Trophoblast cell (in vitro differentiated cells and primary cell): Measurements from ENCODE around the gene UPF3A.

Experiments used
- DNase-seq, 2 donors: peaks; one replicate each; pipeline ENCODE4 v3.0.0-alpha.2; 2016
- H2AFZ ChIP-seq: 2 replicates; pipeline ENCODE4 v1.6.1; 2013; ENCODE audit warnings: low read length, moderate library complexity, mild to moderate bottlenecking; ENCODE audit not compliant: insufficient read depth, poor library complexity
- H2AK5ac ChIP-seq: 2 replicates; pipeline ENCODE4 v1.6.1; 2013; ENCODE audit warnings: mild to moderate bottlenecking, low read length
- H2BK120ac ChIP-seq: 2 replicates; pipeline ENCODE4 v1.6.1; 2013; ENCODE audit warnings: low read length, mild to moderate bottlenecking, moderate library complexity; ENCODE audit not compliant: insufficient read depth, poor library complexity
- H2BK12ac ChIP-seq: 2 replicates; pipeline ENCODE4 v1.6.1; 2013; ENCODE audit warnings: mild to moderate bottlenecking, low read length, moderate library complexity
- H2BK5ac ChIP-seq: 2 replicates; pipeline ENCODE4 v1.6.1; 2013; ENCODE audit warnings: low read length, low read depth, moderate library complexity, mild to moderate bottlenecking; ENCODE audit not compliant: poor library complexity
- H3K14ac ChIP-seq: 2 replicates; pipeline ENCODE4 v1.6.1; 2013; ENCODE audit warnings: mild to moderate bottlenecking, low read length
- H3K18ac ChIP-seq: 2 replicates; pipeline ENCODE4 v1.6.1; 2013; ENCODE audit warnings: mild to moderate bottlenecking, low read length
- H3K23ac ChIP-seq: 2 replicates; pipeline ENCODE4 v1.6.1; 2013; ENCODE audit warnings: low read length
- H3K27ac ChIP-seq: 2 replicates; pipeline ENCODE4 v1.5.1; 2013; ENCODE audit warnings: low read depth, mild to moderate bottlenecking, inconsistent platforms, low read length, moderate library complexity
- H3K27me3 ChIP-seq: 2 replicates; pipeline ENCODE4 v1.6.1; 2013; ENCODE audit warnings: inconsistent platforms, mild to moderate bottlenecking, low read length, moderate library complexity; ENCODE audit not compliant: insufficient read depth
- H3K36me3 ChIP-seq, 2 experiments: 1 replicate in 1 of 2; 2 replicates in 1 of 2; pipeline ENCODE4 v1.6.1; 2013; ENCODE audit warnings: low read length in 2 of 2, mild to moderate bottlenecking in 2 of 2, moderate library complexity in 1 of 2; ENCODE audit not compliant: insufficient read depth in 2 of 2, control insufficient read depth in 1 of 2
- H3K4ac ChIP-seq: 2 replicates; pipeline ENCODE4 v1.6.1; 2013; ENCODE audit warnings: low read depth, mild to moderate bottlenecking, low read length, moderate library complexity
- H3K4me1 ChIP-seq, 2 experiments: 1 replicate in 1 of 2; 2 replicates in 1 of 2; pipeline ENCODE4 v1.6.1; 2013; ENCODE audit warnings: low read length in 2 of 2, mild to moderate bottlenecking in 2 of 2, moderate library complexity in 1 of 2; ENCODE audit not compliant: insufficient read depth in 2 of 2, control insufficient read depth in 1 of 2
- H3K4me2 ChIP-seq: 2 replicates; pipeline ENCODE4 v1.6.1; 2013; ENCODE audit warnings: inconsistent platforms, mild to moderate bottlenecking, low read length, moderate library complexity
- H3K4me3 ChIP-seq: 2 replicates; pipeline ENCODE4 v1.5.1; 2013; ENCODE audit warnings: mild to moderate bottlenecking, low read depth, low read length, inconsistent platforms
- H3K79me1 ChIP-seq: one replicate; pipeline ENCODE4 v1.6.1; 2013; ENCODE audit warnings: low read length
- H3K79me2 ChIP-seq: 2 replicates; pipeline ENCODE4 v1.6.1; 2013; ENCODE audit warnings: low read length, mild to moderate bottlenecking; ENCODE audit not compliant: control insufficient read depth, insufficient read depth, poor library complexity
- H3K9ac ChIP-seq: 2 replicates; pipeline ENCODE4 v1.6.1; 2013; ENCODE audit warnings: mild to moderate bottlenecking, low read length
- H3K9me3 ChIP-seq: 2 replicates; pipeline ENCODE4 v1.6.1; 2013; ENCODE audit warnings: low read depth, mild to moderate bottlenecking, control low read depth, inconsistent platforms, low read length; ENCODE audit not compliant: insufficient read depth
- H4K12ac ChIP-seq: 2 replicates; pipeline ENCODE4 v1.6.1; 2013; ENCODE audit warnings: low read depth, mild to moderate bottlenecking, low read length, moderate library complexity
- H4K8ac ChIP-seq: 2 replicates; pipeline ENCODE4 v1.6.1; 2013; ENCODE audit warnings: low read depth, mild to moderate bottlenecking, low read length, moderate library complexity
- H4K91ac ChIP-seq: one replicate; pipeline ENCODE4 v1.6.1; 2013; ENCODE audit warnings: low read depth, mild to moderate bottlenecking, low read length, moderate library complexity
- WGBS: extraction: QIAGEN DNeasy Blood & Tissue Kit; methylation state at CpG from one replicate; pipeline ENCODE4 v1.1.7; 2013; ENCODE audit warnings: missing lambda C conversion rate; ENCODE audit not compliant: insufficient read length, insufficient coverage; ENCODE audit errors: extremely low coverage; 5-methylcytosine and 5-hydroxymethylcytosine counted together

The UPF3A gene

GRCh38 chr13:114320065-114320464, 38.7 kb downstream of the UPF3A start:
- Histone ChIP-seq H3K18ac (no peak overlapping the region), H3K27ac (no peak overlapping the region), H3K79me1 (no peaks in the 10 kb centered on the region), H4K8ac (no peak overlapping the region), H2BK12ac (no peak overlapping the region), H3K9me3 (no peaks in the 10 kb centered on the region), H3K14ac (no peak overlapping the region), H3K36me3 (peaks cover 14 to 24% of the 10 kb centered on the region in 2 experiments), H2AK5ac (no peak overlapping the region), H4K12ac (no peak overlapping the region), H4K91ac (no peak overlapping the region), H3K27me3 (no peaks in the 10 kb centered on the region), H3K79me2 (peaks cover 4% of the 10 kb centered on the region), H2BK5ac (no peak overlapping the region), H2AFZ (no peak overlapping the region), H2BK120ac (no peak overlapping the region), H3K23ac (no peak overlapping the region), H3K4ac (peak overlapping the region; percentile 24), H3K9ac (no peak overlapping the region), H3K4me1 (peaks cover 2 to 3% of the 10 kb centered on the region in 2 experiments), H3K4me2 (no peak overlapping the region), H3K4me3 (no peak overlapping the region)
- DNase-seq = peak in 1 of 2 donors; percentile 13

GRCh38 chr13:114321256-114321655, 39.9 kb downstream of the UPF3A start:
- Histone ChIP-seq H4K8ac (no peak overlapping the region), H3K14ac (no peak overlapping the region), H3K27ac (no peak overlapping the region), H4K91ac (no peak overlapping the region), H3K23ac (no peak overlapping the region), H2AFZ (no peak overlapping the region), H3K4me1 (peaks cover 0 to 3% of the 10 kb centered on the region in 2 experiments), H3K79me2 (peaks cover 3% of the 10 kb centered on the region), H3K27me3 (no peaks in the 10 kb centered on the region), H3K79me1 (no peaks in the 10 kb centered on the region), H3K9ac (no peak overlapping the region), H3K4ac (no peak overlapping the region), H3K4me2 (no peak overlapping the region), H2BK12ac (no peak overlapping the region), H2AK5ac (no peak overlapping the region), H3K9me3 (no peaks in the 10 kb centered on the region), H3K18ac (no peak overlapping the region), H2BK120ac (no peak overlapping the region), H2BK5ac (no peak overlapping the region), H4K12ac (no peak overlapping the region), H3K36me3 (peaks cover 14 to 27% of the 10 kb centered on the region in 2 experiments), H3K4me3 (no peak overlapping the region)
- DNase-seq = peak; percentile 72 to 78
- WGBS = no CpG with 5 or more reads among the region's 3 CpGs

GRCh38 chr13:114323349-114323748, 41.9 kb downstream of the UPF3A start:
- Histone ChIP-seq H4K8ac (no peak overlapping the region), H3K4me2 (no peak overlapping the region), H3K36me3 (peaks cover 14 to 29% of the 10 kb centered on the region in 2 experiments), H3K4ac (no peak overlapping the region), H3K23ac (no peak overlapping the region), H3K79me2 (no peaks in the 10 kb centered on the region), H3K18ac (no peak overlapping the region), H3K9me3 (no peaks in the 10 kb centered on the region), H3K4me3 (no peak overlapping the region), H2BK5ac (no peak overlapping the region), H3K4me1 (peaks cover 0 to 3% of the 10 kb centered on the region in 2 experiments), H4K12ac (no peak overlapping the region), H3K14ac (no peak overlapping the region), H2AK5ac (no peak overlapping the region), H3K27me3 (no peaks in the 10 kb centered on the region), H3K27ac (no peak overlapping the region), H2AFZ (no peak overlapping the region), H3K9ac (no peak overlapping the region), H4K91ac (no peak overlapping the region), H2BK12ac (no peak overlapping the region), H3K79me1 (no peaks in the 10 kb centered on the region), H2BK120ac (no peak overlapping the region)
- no CpG with 5 or more reads among the region's 2 CpGs for WGBS
- DNase-seq = no peak

GRCh38 chr13:114324334-114324733, 42.9 kb downstream of the UPF3A start:
- Histone ChIP-seq H3K4me1 (peaks cover 0 to 3% of the 10 kb centered on the region in 2 experiments), H2BK5ac (no peak overlapping the region), H4K12ac (no peak overlapping the region), H3K79me1 (no peaks in the 10 kb centered on the region), H2BK120ac (no peak overlapping the region), H3K9ac (no peak overlapping the region), H3K4ac (no peak overlapping the region), H2BK12ac (no peak overlapping the region), H4K91ac (no peak overlapping the region), H3K23ac (no peak overlapping the region), H2AFZ (no peak overlapping the region), H4K8ac (no peak overlapping the region), H3K9me3 (no peaks in the 10 kb centered on the region), H3K27ac (no peak overlapping the region), H3K79me2 (no peaks in the 10 kb centered on the region), H3K27me3 (no peaks in the 10 kb centered on the region), H3K18ac (no peak overlapping the region), H3K36me3 (peaks cover 14 to 27% of the 10 kb centered on the region in 2 experiments), H3K4me2 (no peak overlapping the region), H2AK5ac (no peak overlapping the region), H3K14ac (no peak overlapping the region), H3K4me3 (no peak overlapping the region)
- no peak for DNase-seq
- WGBS = no CpG with 5 or more reads among the region's 4 CpGs
